Endothelial cell of coronary artery (primary cell): ENCODE results near the gene PRAMEF14. TPM values are rescaled to one million over a fixed set of nuclear protein-coding genes. Genes with fewer than 3 reads are reported as not detected.

Experiments
- total RNA-seq: library from RNA; depleted of rRNA; stranded (reverse); fragments of >200 nt; gene quantifications from 2 replicates; pipeline ENCODE4 v1.2.3, GENCODE V29; 2014

The PRAMEF14 gene
- total RNA-seq = not detected in 2 replicates

GRCh38 chr1:13347034-13347433 lies at the start of gene PRAMEF14:
Gene PRAMEF14 (minus strand): TSS chr1:13347134. CDS start chr1:13345314, 1,820 bp downstream.

GRCh38 chr1:13389332-13389731 lies 42.4 kb upstream of the PRAMEF14 start, which contains the start of gene PRAMEF17:
Gene PRAMEF17 (plus strand): TSS chr1:13389632. CDS start chr1:13389658, 26 bp downstream.

GRCh38 chr1:13315281-13315680 lies 31.7 kb downstream of the PRAMEF14 start, which contains the start of gene PRAMEF15:
Gene PRAMEF15 (plus strand): TSS chr1:13315581. CDS start chr1:13318408, 2,827 bp downstream.

GRCh38 chr1:13303239-13303638 lies 43.7 kb downstream of the PRAMEF14 start, which contains the start of gene PRAMEF33:
Gene PRAMEF33 (plus strand): TSS chr1:13303539. CDS start chr1:13305955, 2,416 bp downstream.

Other genes starting within 250 kb of the PRAMEF14 start
- gene HNRNPCL2, start 230.3 kb downstream of the PRAMEF14 start, total RNA-seq = not detected in 2 replicates
- not detected in 2 replicates for gene PRAMEF26, start 191.1 kb downstream of the PRAMEF14 start, total RNA-seq
- not detected in 2 replicates for gene HNRNPCL4, start 181.5 kb downstream of the PRAMEF14 start, total RNA-seq
- gene PRAMEF9, start 175.3 kb downstream of the PRAMEF14 start, total RNA-seq = not detected in 2 replicates
- not detected in 2 replicates for gene PRAMEF13, start 145.7 kb downstream of the PRAMEF14 start, total RNA-seq
- gene PRAMEF18, start 121.0 kb downstream of the PRAMEF14 start, total RNA-seq = not detected in 2 replicates
- not detected in 2 replicates for gene PRAMEF5, start 92.9 kb downstream of the PRAMEF14 start, total RNA-seq
- not detected in 2 replicates for gene PRAMEF8, start 62.0 kb downstream of the PRAMEF14 start, total RNA-seq
- gene PRAMEF33, start 43.6 kb downstream of the PRAMEF14 start, total RNA-seq = not detected in 2 replicates
- gene PRAMEF15, start 31.6 kb downstream of the PRAMEF14 start, total RNA-seq = not detected in 2 replicates
- not detected in 2 replicates for gene PRAMEF19, start 24.8 kb upstream of the PRAMEF14 start, total RNA-seq
- not detected in 2 replicates for gene PRAMEF17, start 42.5 kb upstream of the PRAMEF14 start, total RNA-seq
- gene PRAMEF20, start 63.3 kb upstream of the PRAMEF14 start, total RNA-seq = not detected in 2 replicates
- gene LRRC38, start 166.9 kb upstream of the PRAMEF14 start, total RNA-seq = 0.38 TPM in 1 of 2 replicates, not detected in the other
- gene PDPN, start 236.7 kb upstream of the PRAMEF14 start, total RNA-seq = 0.27 and 0.38 TPM in 2 replicates